ENCODE results near the gene DEFB129.
"Not testable (repeated sequence)": the region's sequence is repeated elsewhere in the genome, so short reads cannot be mapped to it uniquely, and the experiment has no call there.

Gene DEFB129

GRCh38 chr20:217266-217665 is 9.8 kb upstream of the DEFB129 start:
- Histone ChIP-seq H3F3A (ENCODE audit: insufficient read depth, low read length) (no peaks in the 10 kb centered on the region), H2AFZ (ENCODE audit: low read length) (no peak overlapping the region), H3K9ac (ENCODE audit: low read length) (no peak overlapping the region), H3K4me2 (ENCODE audit: low read depth, low read length) (no peak overlapping the region), H4K20me1 (ENCODE audit: insufficient read depth, low read length) (no peaks in the 10 kb centered on the region), H3K79me2 (ENCODE audit: low read length) (no peaks in the 10 kb centered on the region), H3K9me3 (replicated peaks; ENCODE audit: insufficient read depth, low read length) (no peaks in the 10 kb centered on the region), H3K36me3 (replicated peaks; ENCODE audit: insufficient read depth, low read length) (no peaks in the 10 kb centered on the region), H3K4me1 (ENCODE audit: low read length) (no peaks in the 10 kb centered on the region), H3K4me3 (ENCODE audit: low read length) (no peak overlapping the region), H3K9me2 (replicated peaks; ENCODE audit: insufficient read depth, low read length) (no peaks in the 10 kb centered on the region), H3K27ac (ENCODE audit: low read length) (no peak overlapping the region), H3K27me3 (replicated peaks; ENCODE audit: insufficient read depth, low read length) (no peaks in the 10 kb centered on the region)
- TF ChIP-seq EZH2 (optimal IDR thresholded peaks at IDR 0.05; ENCODE audit: low read depth, low read length): no peak
- TF ChIP-seq CTCF (IDR thresholded peaks at IDR 0.05; ENCODE audit: low read length): no peak
- TF ChIP-seq EZH2phosphoT487 (IDR thresholded peaks at IDR 0.05; ENCODE audit: low read length): no peak
- DNase-seq: no peak

GRCh38 chr20:219290-220115 is 7.6 kb upstream of the DEFB129 start:
- Histone ChIP-seq H3K4me1 (ENCODE audit: low read length) (no peaks in the 10 kb centered on the region), H4K20me1 (ENCODE audit: insufficient read depth, low read length) (no peaks in the 10 kb centered on the region), H3K9ac (ENCODE audit: low read length) (no peak overlapping the region), H3K27me3 (replicated peaks; ENCODE audit: insufficient read depth, low read length) (no peaks in the 10 kb centered on the region), H3K9me2 (replicated peaks; ENCODE audit: insufficient read depth, low read length) (no peaks in the 10 kb centered on the region), H3K4me3 (ENCODE audit: low read length) (no peak overlapping the region), H2AFZ (ENCODE audit: low read length) (no peak overlapping the region), H3K27ac (ENCODE audit: low read length) (no peak overlapping the region), H3K79me2 (ENCODE audit: low read length) (no peaks in the 10 kb centered on the region), H3F3A (ENCODE audit: insufficient read depth, low read length) (no peaks in the 10 kb centered on the region), H3K4me2 (ENCODE audit: low read depth, low read length) (no peak overlapping the region), H3K36me3 (replicated peaks; ENCODE audit: insufficient read depth, low read length) (no peaks in the 10 kb centered on the region), H3K9me3 (replicated peaks; ENCODE audit: insufficient read depth, low read length) (no peaks in the 10 kb centered on the region)
- no peak for DNase-seq
- TF ChIP-seq CTCF (IDR thresholded peaks at IDR 0.05; ENCODE audit: low read length) (peak; percentile 47), EZH2phosphoT487 (IDR thresholded peaks at IDR 0.05; ENCODE audit: low read length) (no peak), EZH2 (optimal IDR thresholded peaks at IDR 0.05; ENCODE audit: low read depth, low read length) (no peak)

- DNase-seq: no peak
- H3K4me2 ChIP-seq (ENCODE audit: low read depth, low read length): no peak overlapping the region
- H2AFZ ChIP-seq (ENCODE audit: low read length): no peak overlapping the region
- no peak overlapping the region for H3K9ac ChIP-seq (ENCODE audit: low read length)
- no peaks in the 10 kb centered on the region for H3K27me3 ChIP-seq (replicated peaks; ENCODE audit: insufficient read depth, low read length)
- no peaks in the 10 kb centered on the region for H3K4me1 ChIP-seq (ENCODE audit: low read length)
- H3K9me2 ChIP-seq (replicated peaks; ENCODE audit: insufficient read depth, low read length): no peaks in the 10 kb centered on the region
- no peak for TF ChIP-seq CTCF (IDR thresholded peaks at IDR 0.05; ENCODE audit: low read length)
- TF ChIP-seq EZH2phosphoT487 (IDR thresholded peaks at IDR 0.05; ENCODE audit: low read length): no peak
- no peak for TF ChIP-seq EZH2 (optimal IDR thresholded peaks at IDR 0.05; ENCODE audit: low read depth, low read length)
- H3K4me3 ChIP-seq (ENCODE audit: low read length): no peak overlapping the region
- H3K9me3 ChIP-seq (replicated peaks; ENCODE audit: insufficient read depth, low read length): no peaks in the 10 kb centered on the region
- H3K79me2 ChIP-seq (ENCODE audit: low read length): no peaks in the 10 kb centered on the region
- H3F3A ChIP-seq (ENCODE audit: insufficient read depth, low read length): no peaks in the 10 kb centered on the region
- H3K36me3 ChIP-seq (replicated peaks; ENCODE audit: insufficient read depth, low read length): no peaks in the 10 kb centered on the region
- H3K27ac ChIP-seq (ENCODE audit: low read length): no peak overlapping the region
- H4K20me1 ChIP-seq (ENCODE audit: insufficient read depth, low read length): no peaks in the 10 kb centered on the region
Measured at GRCh38 chr20:221258-221830, 5.7 kb upstream of the DEFB129 start.

GRCh38 chr20:225879-226278 is 1.2 kb upstream of the DEFB129 start:
- not testable (repeated sequence) for H3K79me2 ChIP-seq (ENCODE audit: low read length); H3K4me3 ChIP-seq (ENCODE audit: low read length); H4K20me1 ChIP-seq (ENCODE audit: insufficient read depth, low read length); H3K4me1 ChIP-seq (ENCODE audit: low read length); H3K27me3 ChIP-seq (replicated peaks; ENCODE audit: insufficient read depth, low read length); H3K27ac ChIP-seq (ENCODE audit: low read length); H3K9me2 ChIP-seq (replicated peaks; ENCODE audit: insufficient read depth, low read length); H3K9me3 ChIP-seq (replicated peaks; ENCODE audit: insufficient read depth, low read length); DNase-seq; H2AFZ ChIP-seq (ENCODE audit: low read length); H3K36me3 ChIP-seq (replicated peaks; ENCODE audit: insufficient read depth, low read length); H3K9ac ChIP-seq (ENCODE audit: low read length); H3F3A ChIP-seq (ENCODE audit: insufficient read depth, low read length); H3K4me2 ChIP-seq (ENCODE audit: low read depth, low read length)

Data from MM.1S (cell line).